Caco-2 (cell line): ENCODE results near the gene PGGT1B. TPM values are rescaled to one million over a fixed set of nuclear protein-coding genes. Genes with fewer than 3 reads are reported as not detected.

Experiments
- BruUV-seq: library from RNA; stranded (reverse); fragments of 400-500 nt; replicated peaks from 2 replicates; lab custom pipeline; 2021; lab: Mats Ljungman, UMichigan
- CTCF ChIA-PET: fragments of 300-600 bp; sonication (Branson Sonifier 250); formaldehyde crosslinking; loops from one replicate; lab custom pipeline; 2022; ENCODE audit warnings: antibody characterized with exemption; lab: Charles Lee
- POLR2A ChIA-PET: fragments of 300-600 bp; sonication (Branson Sonifier 250); formaldehyde crosslinking; loops from one replicate; lab custom pipeline; 2022; ENCODE audit warnings: antibody characterized with exemption; lab: Charles Lee
- DNase-seq, 2 experiments: peaks; one replicate each; pipeline versions ENCODE4 v3.0.0 to v3.0.0-alpha.2; 2020 to 2022
- H3K27me3 ChIP-seq: replicated peaks from 2 replicates; pipeline ENCODE4 v1.6.0; 2011; ENCODE audit warnings: low read length; ENCODE audit not compliant: control insufficient read depth, insufficient read depth
- H3K36me3 ChIP-seq: 2 replicates; pipeline ENCODE4 v1.5.1; 2011; ENCODE audit warnings: low read length; ENCODE audit not compliant: control insufficient read depth, insufficient read depth
- H3K4me1 ChIP-seq: fragments of 250-450 bp; sonication (Bioruptor Pico); 2 replicates; pipeline ENCODE4 v1.5.1; 2020; ENCODE audit warnings: mild to moderate bottlenecking
- H3K4me3 ChIP-seq: 2 replicates; pipeline ENCODE4 v1.5.1; 2011; ENCODE audit warnings: low read depth, mild to moderate bottlenecking, control low read depth, low read length
- H3K9me3 ChIP-seq: fragments of 250-450 bp; sonication (Bioruptor Pico); 2 replicates; pipeline ENCODE4 v1.5.1; 2020; ENCODE audit warnings: mild to moderate bottlenecking, moderate library complexity
- H3K27ac Mint-ChIP-seq: one replicate; pipeline ENCODE4 v1.8.0; 2022; ENCODE audit warnings: mixed read lengths; ENCODE audit not compliant: unreplicated experiment
- H3K27me3 Mint-ChIP-seq: one replicate; pipeline ENCODE4 v1.8.0; 2022; ENCODE audit warnings: mixed read lengths; ENCODE audit not compliant: insufficient read depth, unreplicated experiment
- H3K36me3 Mint-ChIP-seq: one replicate; pipeline ENCODE4 v1.8.0; 2022; ENCODE audit warnings: mild to moderate bottlenecking, mixed read lengths; ENCODE audit not compliant: insufficient read depth, unreplicated experiment
- H3K4me1 Mint-ChIP-seq: one replicate; pipeline ENCODE4 v1.8.0; 2022; ENCODE audit warnings: low read depth, mixed read lengths; ENCODE audit not compliant: unreplicated experiment
- H3K4me3 Mint-ChIP-seq: one replicate; pipeline ENCODE4 v1.8.0; 2022; ENCODE audit warnings: mild to moderate bottlenecking, moderate library complexity, mixed read lengths; ENCODE audit not compliant: unreplicated experiment
- H3K9me3 Mint-ChIP-seq: one replicate; pipeline ENCODE4 v1.8.0; 2022; ENCODE audit warnings: mixed read lengths; ENCODE audit not compliant: unreplicated experiment
- CTCF ChIP-seq, 2 experiments: fragments of 200-600 bp in 1 of 2; IDR thresholded peaks; 1 replicate in 1 of 2; 2 replicates in 1 of 2; pipeline versions ENCODE4 v1.5.1 to v1.8.0; 2011 to 2022; ENCODE audit warnings: antibody characterized with exemption in 1 of 2, control low read depth in 1 of 2, inconsistent platforms in 1 of 2, low read depth in 1 of 2, low read length in 1 of 2, mild to moderate bottlenecking in 1 of 2, moderate library complexity in 1 of 2; ENCODE audit not compliant: insufficient read depth in 1 of 2, severe bottlenecking in 1 of 2, unreplicated experiment in 1 of 2
- intact Hi-C: fragments of 100-400 bp; cut with micrococcal nuclease; formaldehyde crosslinking; loops from one replicate; pipeline ENCODE4 v1.10.0; 2022; ENCODE audit not compliant: unreplicated experiment
- total RNA-seq: library from RNA; stranded (reverse); gene quantifications from 2 replicates; pipeline ENCODE4 v1.2.3, GENCODE V29; 2022

PGGT1B gene
- total RNA-seq, 1 experiment from 2014 or later: 39.4 TPM

DNA sequence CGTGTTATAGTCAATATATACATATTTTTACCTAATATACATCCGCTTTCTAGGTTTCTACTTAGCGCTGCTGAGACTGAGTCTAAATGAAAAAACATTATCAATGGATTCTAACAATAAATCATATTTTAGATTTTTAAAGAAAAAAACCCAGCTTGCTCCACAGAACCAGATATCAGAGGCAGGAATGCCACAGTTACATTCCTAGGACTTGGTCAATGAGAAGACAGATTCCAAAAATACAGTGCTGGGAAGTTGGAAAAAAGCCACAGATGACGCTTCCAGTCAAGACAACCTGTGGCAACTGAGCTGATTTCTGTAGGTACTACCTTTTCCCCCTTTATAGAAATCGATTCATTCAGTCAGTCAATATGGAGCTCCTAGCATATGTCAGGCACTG, 34.4 kb upstream of the PGGT1B start:
- no peaks in the 10 kb centered on the region for H3K4me1 ChIP-seq
- ChIA-PET CTCF (no interaction called here), POLR2A (no interaction called here)
- H3K27me3 ChIP-seq: no peaks in the 10 kb centered on the region
- H3K36me3 ChIP-seq: no peaks in the 10 kb centered on the region
- peak overlapping the region; percentile 21 for H3K4me3 ChIP-seq
- Mint-ChIP-seq H3K4me3 (no peak overlapping the region), H3K27me3 (peaks cover 7% of the 10 kb centered on the region), H3K4me1 (no peaks in the 10 kb centered on the region), H3K9me3 (no peaks in the 10 kb centered on the region), H3K36me3 (no peaks in the 10 kb centered on the region), H3K27ac (no peak overlapping the region)
- no peaks in the 10 kb centered on the region for H3K9me3 ChIP-seq
- BruUV-seq: no TSS peak
- no peak for TF ChIP-seq CTCF (IDR thresholded peaks at IDR 0.05; ENCODE audit: insufficient read depth in 1 of 2, low read depth in 1 of 2, low read length in 1 of 2, severe bottlenecking in 1 of 2, unreplicated experiment in 1 of 2)
- intact Hi-C loops: loop anchor here (2.0 kb wide), 1 partner anchor 34 kb away; the partner anchor contains the start of gene PGGT1B
- DNase-seq: no peak

DNA sequence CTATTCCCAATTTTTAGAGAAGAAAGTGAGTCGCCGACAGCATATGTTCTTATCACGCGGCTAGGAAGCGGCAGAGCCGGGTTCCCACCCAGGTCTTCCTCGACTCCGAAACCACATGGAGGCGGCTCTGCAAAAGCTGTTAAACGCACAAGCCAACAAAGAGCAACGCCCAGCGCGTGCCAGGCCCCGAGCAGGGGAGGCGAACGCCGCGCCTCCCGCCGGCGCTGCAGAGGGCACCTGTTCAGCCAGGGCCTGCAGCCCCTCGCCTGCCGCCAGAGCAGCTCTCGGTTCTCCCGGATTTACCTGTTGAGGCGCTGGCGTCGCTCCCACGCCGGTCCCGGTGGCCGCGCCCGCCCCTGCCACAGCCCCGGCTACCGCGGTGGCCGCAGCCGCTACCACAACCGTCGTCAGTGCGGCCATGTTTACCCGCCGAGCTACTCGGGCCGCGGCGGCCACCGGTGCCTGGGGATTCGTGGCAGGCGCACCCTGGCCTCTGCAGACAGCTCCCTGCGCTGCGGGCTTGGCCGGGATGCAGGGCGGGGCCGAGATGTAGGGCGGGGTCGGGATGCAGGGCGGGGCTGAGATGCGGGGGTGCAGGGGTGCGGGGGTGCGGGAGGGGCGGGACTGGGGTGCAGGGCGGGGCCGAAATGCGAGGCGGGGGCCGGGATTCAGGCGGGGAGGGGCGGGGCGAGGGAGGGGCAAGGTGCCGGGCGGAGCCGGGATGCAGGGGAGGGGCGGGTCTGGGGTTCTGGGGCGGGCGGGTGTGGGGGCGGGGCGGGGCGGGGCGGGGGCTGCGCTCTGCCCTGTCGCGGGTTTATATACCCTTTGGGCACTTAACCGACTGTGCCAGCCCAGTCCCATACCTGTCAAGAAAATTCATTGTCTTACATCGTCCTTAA, 33.7 kb upstream of the PGGT1B start, which contains the start of gene CCDC112:
Gene CCDC112, minus strand, starts transcription at position 531 of the 899 bp plus-strand sequence. Its CDS starts 111 bp downstream, at position 420.
- H3K27me3 ChIP-seq: no peaks in the 10 kb centered on the region
- H3K36me3 ChIP-seq: no peaks in the 10 kb centered on the region
- ChIA-PET POLR2A (interaction anchor here (0.6 to 0.7 kb wide), 2 partner anchors 59 to 341 kb away, joined by 3 to 4 read pairs; no protein-coding TSS in a partner anchor), CTCF (interaction anchor here (0.8 kb wide), 1 partner anchor 195 kb away, joined by 3 read pairs; no protein-coding TSS in a partner anchor)
- no TSS peak for BruUV-seq
- H3K4me1 Mint-ChIP-seq: no peaks in the 10 kb centered on the region
- peak within 1 kb of the TSS; percentile 69 for H3K4me3 Mint-ChIP-seq
- no peaks in the 10 kb centered on the region for H3K9me3 Mint-ChIP-seq
- H3K27ac Mint-ChIP-seq: no peak within 1 kb of the TSS
- intact Hi-C loops: loop anchor here (2.0 kb wide), 1 partner anchor 34 kb away; the partner anchor contains the start of gene PGGT1B
- peak; percentile 78 to 85 for DNase-seq
- H3K9me3 ChIP-seq: no peaks in the 10 kb centered on the region
- TF ChIP-seq CTCF (IDR thresholded peaks at IDR 0.05; ENCODE audit: insufficient read depth in 1 of 2, low read depth in 1 of 2, low read length in 1 of 2, severe bottlenecking in 1 of 2, unreplicated experiment in 1 of 2): no peak
- no peaks in the 10 kb centered on the region for H3K4me1 ChIP-seq
- no peaks in the 10 kb centered on the region for H3K36me3 Mint-ChIP-seq
- peak within 1 kb of the TSS; percentile 48 for H3K4me3 ChIP-seq
- peaks cover 7% of the 10 kb centered on the region for H3K27me3 Mint-ChIP-seq

DNA sequence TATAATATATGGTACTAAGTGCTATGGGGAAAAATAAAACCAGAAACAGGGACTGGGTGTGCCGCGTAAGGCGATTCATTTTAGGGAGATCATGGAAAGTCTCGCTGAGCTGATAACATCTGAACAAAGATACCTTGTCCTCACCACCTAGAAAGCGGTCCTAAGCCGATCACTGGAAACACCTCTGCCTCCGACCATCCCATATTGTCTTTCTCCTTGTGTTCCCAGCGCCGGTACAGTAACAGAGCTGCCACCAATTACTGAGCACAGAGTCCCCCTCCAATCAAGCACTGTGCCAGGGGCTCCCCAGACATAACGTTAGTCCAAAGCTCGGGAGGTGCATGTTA, 33.1 kb upstream of the PGGT1B start:
- no peaks in the 10 kb centered on the region for H3K27me3 ChIP-seq
- peaks cover 9% of the 10 kb centered on the region for H3K27me3 Mint-ChIP-seq
- no peaks in the 10 kb centered on the region for H3K4me1 Mint-ChIP-seq
- ChIA-PET CTCF (interaction anchor here (0.8 kb wide), 1 partner anchor 196 kb away, joined by 3 read pairs; no protein-coding TSS in a partner anchor), POLR2A (interaction anchor here (0.7 kb wide), 1 partner anchor 341 kb away, joined by 4 read pairs; no protein-coding TSS in a partner anchor)
- H3K4me1 ChIP-seq: no peaks in the 10 kb centered on the region
- no peaks in the 10 kb centered on the region for H3K36me3 ChIP-seq
- peak overlapping the region; percentile 48 for H3K4me3 ChIP-seq
- no peaks in the 10 kb centered on the region for H3K36me3 Mint-ChIP-seq
- H3K27ac Mint-ChIP-seq: no peak overlapping the region
- TF ChIP-seq CTCF (IDR thresholded peaks at IDR 0.05; ENCODE audit: insufficient read depth in 1 of 2, low read depth in 1 of 2, low read length in 1 of 2, severe bottlenecking in 1 of 2, unreplicated experiment in 1 of 2): no peak
- DNase-seq: no peak
- no peaks in the 10 kb centered on the region for H3K9me3 ChIP-seq
- intact Hi-C loops: loop anchor here (2.0 kb wide), 1 partner anchor 33 kb away; the partner anchor contains the start of gene PGGT1B
- no peaks in the 10 kb centered on the region for H3K9me3 Mint-ChIP-seq
- no TSS peak for BruUV-seq
- H3K4me3 Mint-ChIP-seq: peak overlapping the region; percentile 69
